DMS53 treated with DMSO at 0.1 percent for 48 hours (cell line): ENCODE measurements around the gene KRT16.
A peak's percentile ranks its signal among the peaks of the same experiment; 100 is the strongest.
"Not testable (repeated sequence)": the region's sequence is repeated elsewhere in the genome, so short reads cannot be mapped to it uniquely, and the experiment has no call there.

Experiments
- DNase-seq: peaks from one replicate; lab custom pipeline; 2025; ENCODE audit not compliant: unreplicated experiment; lab: John Stamatoyannopoulos, UW

KRT16 gene

GRCh38 chr17:41647940-41648410 lies 35.4 kb upstream of the KRT16 start:
- DNase-seq, result peak; percentile 42

GRCh38 chr17:41647038-41647813 lies 34.7 kb upstream of the KRT16 start:
- DNase-seq, result no peak

- no peak for DNase-seq
Observed at GRCh38 chr17:41642252-41643156, 29.9 kb upstream of the KRT16 start.

- DNase-seq, result not testable (repeated sequence)
Observed at GRCh38 chr17:41640596-41640995, 28.0 kb upstream of the KRT16 start.

GRCh38 chr17:41639492-41640473 lies 27.2 kb upstream of the KRT16 start:
- DNase-seq, result no peak

- no peak for DNase-seq
Observed at GRCh38 chr17:41638941-41639340, 26.4 kb upstream of the KRT16 start.

GRCh38 chr17:41638194-41638593 lies 25.6 kb upstream of the KRT16 start:
- no peak for DNase-seq

GRCh38 chr17:41636652-41637051 lies 24.1 kb upstream of the KRT16 start:
- DNase-seq, result no peak

GRCh38 chr17:41635121-41636097 lies 22.8 kb upstream of the KRT16 start:
- no peak for DNase-seq

GRCh38 chr17:41634639-41635038 lies 22.1 kb upstream of the KRT16 start:
- no peak for DNase-seq

- no peak for DNase-seq
Observed at GRCh38 chr17:41633556-41634199, 21.1 kb upstream of the KRT16 start.

GRCh38 chr17:41632482-41633105 lies 20.0 kb upstream of the KRT16 start:
- no peak for DNase-seq

GRCh38 chr17:41631898-41632285 lies 19.3 kb upstream of the KRT16 start:
- DNase-seq, result no peak

GRCh38 chr17:41631025-41631897 lies 18.7 kb upstream of the KRT16 start:
- no peak for DNase-seq

- DNase-seq, result no peak
Observed at GRCh38 chr17:41629826-41630670, 17.5 kb upstream of the KRT16 start.

- no peak for DNase-seq
Observed at GRCh38 chr17:41629316-41629715, 16.7 kb upstream of the KRT16 start.
